Fibroblast of lung (primary cell): ENCODE data around the gene CHN1. TPM values are rescaled to one million over a fixed set of nuclear protein-coding genes. Genes with fewer than 3 reads are reported as not detected.
A peak's percentile ranks its signal among the peaks of the same experiment; 100 is the strongest.

Experiments used
- DNase-seq, 2 donors: peaks; one replicate each; pipeline versions ENCODE4 v3.0.0 to v3.0.0-alpha.2; 2010; ENCODE audit warnings: low read depth in 2 of 2
- H2AFZ ChIP-seq: 2 replicates; pipeline ENCODE4 v1.5.1; 2012; ENCODE audit warnings: low read length, control low read depth, inconsistent platforms
- H3K27ac ChIP-seq: 2 replicates; pipeline ENCODE4 v1.5.1; 2011; ENCODE audit warnings: low read length, control low read depth; ENCODE audit not compliant: insufficient read depth
- H3K27me3 ChIP-seq: 2 replicates; pipeline ENCODE4 v1.5.1; 2011; ENCODE audit warnings: mild to moderate bottlenecking, low read length; ENCODE audit not compliant: control insufficient read depth, insufficient read depth
- H3K36me3 ChIP-seq: 2 replicates; pipeline ENCODE4 v1.5.1; 2011; ENCODE audit warnings: low read length; ENCODE audit not compliant: control insufficient read depth, insufficient read depth
- H3K4me1 ChIP-seq: 2 replicates; pipeline ENCODE4 v1.5.1; 2011; ENCODE audit warnings: low read length; ENCODE audit not compliant: control insufficient read depth, insufficient read depth; ENCODE audit errors: extremely low read depth
- H3K4me2 ChIP-seq: 2 replicates; pipeline ENCODE4 v1.5.1; 2011; ENCODE audit warnings: low read length, control low read depth; ENCODE audit not compliant: insufficient read depth; ENCODE audit errors: extremely low read depth
- H3K4me3 ChIP-seq, 4 experiments: fragments of 200-600 bp in 1 of 4; sonication (generic) in 1 of 4; replicated peaks in 1 of 4; 2 replicates each; pipeline ENCODE4 v1.5.1; 2011 to 2016; ENCODE audit warnings: low read length in 4 of 4, low read depth in 3 of 4, mild to moderate bottlenecking in 3 of 4, control low read depth in 2 of 4, inconsistent platforms in 1 of 4, mixed read lengths in 1 of 4; ENCODE audit not compliant: insufficient read depth in 1 of 4; ENCODE audit errors: control extremely low read depth in 1 of 4
- H3K79me2 ChIP-seq: 2 replicates; pipeline ENCODE4 v1.5.1; 2012; ENCODE audit warnings: mild to moderate bottlenecking, low read length, inconsistent platforms; ENCODE audit not compliant: control insufficient read depth, insufficient read depth
- H3K9ac ChIP-seq: 2 replicates; pipeline ENCODE4 v1.5.1; 2011; ENCODE audit warnings: mild to moderate bottlenecking, low read length, control low read depth; ENCODE audit not compliant: insufficient read depth
- H3K9me3 ChIP-seq: 2 replicates; pipeline ENCODE4 v1.5.1; 2012; ENCODE audit warnings: low read depth, low read length; ENCODE audit not compliant: control insufficient read depth, insufficient read depth
- H4K20me1 ChIP-seq: 2 replicates; pipeline ENCODE4 v1.5.1; 2011; ENCODE audit warnings: low read length; ENCODE audit not compliant: control insufficient read depth, insufficient read depth; ENCODE audit errors: extremely low read depth
- EZH2 ChIP-seq: IDR thresholded peaks from 2 replicates; pipeline ENCODE4 v1.5.1; 2012; ENCODE audit warnings: low read length, control low read depth, mild to moderate bottlenecking; ENCODE audit errors: missing control alignments
- polyA plus RNA-seq, 2 donors: library from polyadenylated mRNA; depleted of rRNA in 1 of 2; stranded (reverse) in 1 of 2; unstranded in 1 of 2; fragments of >200 nt; gene quantifications; 2 replicates each; pipeline ENCODE4 v1.2.1, GENCODE V29; 2011 to 2012; ENCODE audit warnings: missing spikeins in 1 of 2
- total RNA-seq: library from RNA; depleted of rRNA; stranded (reverse); fragments of >200 nt; gene quantifications from 2 replicates; pipeline ENCODE4 v1.2.1, GENCODE V29; 2014
- TF ChIP-seq, protein P1 (sequence below), 2 donors: IDR thresholded peaks in 1 of 2; conservative IDR thresholded peaks in 1 of 2; 1 replicate in 1 of 2; 2 replicates in 1 of 2; pipeline ENCODE4 v1.5.1; 2011 to 2012; ENCODE audit warnings: low read length in 2 of 2, control low read depth in 1 of 2, inconsistent platforms in 1 of 2, low read depth in 1 of 2, mild to moderate bottlenecking in 1 of 2

Gene CHN1
- total and polyA plus RNA-seq, 2 donors (not counting 1 experiment from before 2014, with no cell fraction given), result 203 to 904 TPM

DNA sequence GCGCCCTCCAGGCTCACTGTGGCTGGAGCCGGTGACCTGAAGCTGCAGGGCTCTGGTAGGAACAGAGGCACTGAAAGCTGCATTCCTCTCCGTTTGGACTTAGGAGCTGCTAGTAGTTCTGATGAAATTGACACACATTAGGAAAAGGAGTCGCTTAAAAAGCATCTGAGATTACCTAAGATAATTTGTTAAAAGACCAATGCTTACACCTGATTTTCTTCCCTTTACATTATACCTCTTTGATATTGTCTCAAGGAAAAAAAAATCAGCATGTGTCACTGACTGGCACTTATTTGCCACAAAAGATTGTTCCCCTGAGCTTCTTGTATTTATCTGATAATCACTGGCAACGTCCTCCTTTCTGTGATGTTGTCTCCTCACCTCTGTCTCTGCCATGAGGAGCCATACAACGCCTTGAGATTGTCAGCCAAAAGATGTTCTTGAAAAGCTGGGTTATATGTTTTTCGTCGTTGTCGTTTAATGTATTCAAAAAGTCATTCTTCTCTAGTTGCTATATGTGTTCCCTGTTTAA is 618 bp upstream of the CHN1 start:
- peak overlapping the region; percentile 35 for H3K9ac ChIP-seq
- H3K79me2 ChIP-seq, result no peaks in the 10 kb centered on the region
- H4K20me1 ChIP-seq, result no peaks in the 10 kb centered on the region
- no peak for DNase-seq
- peak overlapping the region; percentile 87 for H2AFZ ChIP-seq
- peak overlapping the region; percentile 95 for H3K4me2 ChIP-seq
- H3K27ac ChIP-seq, result peak overlapping the region; percentile 62
- no peaks in the 10 kb centered on the region for H3K9me3 ChIP-seq
- no peaks in the 10 kb centered on the region for H3K36me3 ChIP-seq
- no peaks in the 10 kb centered on the region for H3K27me3 ChIP-seq
- no peak for TF ChIP-seq EZH2
- TF ChIP-seq, protein P1, sequence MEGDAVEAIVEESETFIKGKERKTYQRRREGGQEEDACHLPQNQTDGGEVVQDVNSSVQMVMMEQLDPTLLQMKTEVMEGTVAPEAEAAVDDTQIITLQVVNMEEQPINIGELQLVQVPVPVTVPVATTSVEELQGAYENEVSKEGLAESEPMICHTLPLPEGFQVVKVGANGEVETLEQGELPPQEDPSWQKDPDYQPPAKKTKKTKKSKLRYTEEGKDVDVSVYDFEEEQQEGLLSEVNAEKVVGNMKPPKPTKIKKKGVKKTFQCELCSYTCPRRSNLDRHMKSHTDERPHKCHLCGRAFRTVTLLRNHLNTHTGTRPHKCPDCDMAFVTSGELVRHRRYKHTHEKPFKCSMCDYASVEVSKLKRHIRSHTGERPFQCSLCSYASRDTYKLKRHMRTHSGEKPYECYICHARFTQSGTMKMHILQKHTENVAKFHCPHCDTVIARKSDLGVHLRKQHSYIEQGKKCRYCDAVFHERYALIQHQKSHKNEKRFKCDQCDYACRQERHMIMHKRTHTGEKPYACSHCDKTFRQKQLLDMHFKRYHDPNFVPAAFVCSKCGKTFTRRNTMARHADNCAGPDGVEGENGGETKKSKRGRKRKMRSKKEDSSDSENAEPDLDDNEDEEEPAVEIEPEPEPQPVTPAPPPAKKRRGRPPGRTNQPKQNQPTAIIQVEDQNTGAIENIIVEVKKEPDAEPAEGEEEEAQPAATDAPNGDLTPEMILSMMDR (conservative IDR thresholded peaks at IDR 0.05 in 1 of 2, IDR thresholded peaks at IDR 0.05 in 1 of 2; ENCODE audit: low read depth in 1 of 2, low read length in 2 of 2), result no peak
- peaks cover 2% of the 10 kb centered on the region for H3K4me1 ChIP-seq
- peak overlapping the region; percentile 38 to 74 (median 54) for H3K4me3 ChIP-seq

DNA sequence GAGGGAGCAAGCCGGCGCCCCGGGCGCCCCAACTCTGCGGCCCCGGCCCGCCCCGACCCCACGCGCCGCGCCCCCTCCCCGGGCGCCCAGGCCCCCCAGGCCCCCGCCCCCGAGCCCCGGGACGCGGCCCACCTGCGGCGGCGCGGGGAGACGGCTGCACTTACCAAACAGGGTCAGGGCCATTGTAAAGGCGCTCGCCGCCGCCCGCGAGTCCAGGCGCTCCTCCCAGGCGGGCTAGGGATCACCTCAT is 526 bp downstream of the CHN1 start:
- Histone ChIP-seq H3K36me3 (no peaks in the 10 kb centered on the region), H3K27ac (no peak overlapping the region), H3K79me2 (no peaks in the 10 kb centered on the region), H3K4me3 (peak overlapping the region; percentile 48 to 78 (median 62)), H3K9ac (peak overlapping the region; percentile 35), H2AFZ (no peak overlapping the region), H3K4me2 (peak overlapping the region; percentile 54), H4K20me1 (no peaks in the 10 kb centered on the region), H3K27me3 (no peaks in the 10 kb centered on the region), H3K4me1 (peaks cover 2% of the 10 kb centered on the region), H3K9me3 (no peaks in the 10 kb centered on the region)
- TF ChIP-seq EZH2, result no peak
- TF ChIP-seq, protein P1 (conservative IDR thresholded peaks at IDR 0.05 in 1 of 2, IDR thresholded peaks at IDR 0.05 in 1 of 2; ENCODE audit: low read depth in 1 of 2, low read length in 2 of 2), result no peak
- no peak for DNase-seq

DNA sequence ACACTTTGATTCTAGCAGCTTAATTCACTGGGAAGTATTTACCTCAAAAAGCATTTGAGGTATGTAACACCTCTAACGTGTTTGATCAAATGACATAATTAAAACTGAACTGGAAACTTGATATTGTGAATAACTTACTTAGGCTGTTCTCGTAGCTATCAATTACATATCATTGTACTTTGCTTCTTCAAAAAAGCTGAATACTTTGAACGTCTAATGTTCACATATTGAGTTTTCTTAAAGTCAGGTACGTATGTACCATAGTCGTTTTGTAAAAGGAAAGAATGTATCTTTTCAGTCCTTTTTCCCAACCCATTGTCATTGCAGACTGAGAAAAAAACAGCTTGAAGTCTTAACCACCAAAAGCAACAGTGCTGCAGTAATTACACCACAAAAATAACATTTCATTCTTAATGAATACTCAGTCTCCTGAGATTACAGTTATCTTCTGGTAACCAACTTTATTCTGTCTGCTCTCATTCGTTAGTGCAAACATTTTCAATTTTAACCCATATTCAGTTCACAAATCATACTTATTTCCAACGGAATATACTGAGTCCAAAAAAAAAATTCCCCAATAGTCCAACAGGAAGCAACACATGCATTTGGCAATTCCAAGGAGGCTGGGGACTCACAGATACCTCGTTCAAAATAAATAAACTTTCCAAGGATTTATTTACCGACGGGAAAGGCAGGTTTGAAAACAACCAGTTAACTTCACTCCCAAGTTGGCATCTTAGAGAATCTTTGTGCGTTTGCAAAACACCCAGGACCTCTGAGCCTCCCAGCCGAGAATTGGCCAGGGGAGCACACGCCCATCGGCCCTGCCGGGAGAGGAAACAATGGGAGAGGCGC is 1.1 kb downstream of the CHN1 start:
- H4K20me1 ChIP-seq, result no peaks in the 10 kb centered on the region
- H3K4me3 ChIP-seq, result peak overlapping the region; percentile 48 to 78 (median 62)
- no peaks in the 10 kb centered on the region for H3K79me2 ChIP-seq
- TF ChIP-seq EZH2, result no peak
- TF ChIP-seq, protein P1 (conservative IDR thresholded peaks at IDR 0.05 in 1 of 2, IDR thresholded peaks at IDR 0.05 in 1 of 2; ENCODE audit: low read depth in 1 of 2, low read length in 2 of 2), result no peak
- no peaks in the 10 kb centered on the region for H3K36me3 ChIP-seq
- no peak overlapping the region for H3K9ac ChIP-seq
- peak overlapping the region; percentile 57 for H2AFZ ChIP-seq
- peak overlapping the region; percentile 53 for H3K4me2 ChIP-seq
- H3K9me3 ChIP-seq, result no peaks in the 10 kb centered on the region
- no peak overlapping the region for H3K27ac ChIP-seq
- H3K27me3 ChIP-seq, result no peaks in the 10 kb centered on the region
- H3K4me1 ChIP-seq, result peaks cover 2% of the 10 kb centered on the region
- DNase-seq, result peak in 1 of 2 donors; percentile 11
